ENCODE measurements around the gene RPAP3.
A peak's percentile ranks its signal among the peaks of the same experiment; 100 is the strongest.

Gene RPAP3

GRCh38 chr12:47739297-47739696 is 33.5 kb upstream of the RPAP3 start:
- 88% methylated on average over 3 of the region's 3 CpGs for WGBS
- Histone ChIP-seq H3K27ac (ENCODE audit: low read length, poor library complexity, severe bottlenecking) (no peak overlapping the region), H3K9me3 (ENCODE audit: control insufficient read depth, low read length) (no peaks in the 10 kb centered on the region), H3K14ac (ENCODE audit: low read length in 2 of 2) (no peak overlapping the region), H3K23ac (ENCODE audit: low read length in 2 of 2) (no peak overlapping the region), H3K4me3 (ENCODE audit: insufficient read depth in 1 of 2, low read depth in 1 of 2, low read length in 2 of 2) (no peak overlapping the region), H3K27me3 (ENCODE audit: control insufficient read depth in 1 of 2, insufficient read depth in 1 of 2, low read length in 2 of 2) (peaks cover 0 to 13% of the 10 kb centered on the region in 2 experiments), H4K91ac (ENCODE audit: low read length) (no peak overlapping the region), H2BK15ac (ENCODE audit: low read depth, poor library complexity, severe bottlenecking) (no peak overlapping the region), H3K4ac (ENCODE audit: low read depth in 1 of 2, low read length in 2 of 2) (no peak overlapping the region), H2AK5ac (ENCODE audit: low read length, severe bottlenecking) (no peak overlapping the region), H4K8ac (ENCODE audit: low read length) (no peak overlapping the region), H3K36me3 (ENCODE audit: control insufficient read depth in 1 of 2, insufficient read depth in 2 of 2, low read depth in 1 of 2, low read length in 2 of 2) (peaks cover 0 to 71% of the 10 kb centered on the region in 2 experiments), H2BK120ac (ENCODE audit: low read depth, low read length) (no peak overlapping the region), H2BK5ac (ENCODE audit: low read depth, low read length, poor library complexity, severe bottlenecking) (no peak overlapping the region), H2AFZ (ENCODE audit: low read depth, low read length) (no peak overlapping the region), H3K4me1 (ENCODE audit: control insufficient read depth, insufficient read depth, low read depth, low read length) (peaks cover 30% of the 10 kb centered on the region), H2BK12ac (ENCODE audit: low read length in 2 of 2) (no peak overlapping the region), H3K18ac (ENCODE audit: low read depth in 1 of 2, low read length in 2 of 2) (no peak overlapping the region), H3K4me2 (ENCODE audit: low read length, poor library complexity, severe bottlenecking) (no peak overlapping the region), H3K79me1 (replicated peaks; ENCODE audit: low read length, poor library complexity, severe bottlenecking) (no peaks in the 10 kb centered on the region), H3K9ac (ENCODE audit: low read length) (no peak overlapping the region)
- no peak for DNase-seq

- Histone ChIP-seq H2AK5ac (ENCODE audit: low read length, severe bottlenecking) (no peak overlapping the region), H3K4me3 (ENCODE audit: insufficient read depth in 1 of 2, low read depth in 1 of 2, low read length in 2 of 2) (no peak overlapping the region), H3K14ac (ENCODE audit: low read length in 2 of 2) (no peak overlapping the region), H3K4ac (ENCODE audit: low read depth in 1 of 2, low read length in 2 of 2) (no peak overlapping the region), H3K27ac (ENCODE audit: low read length, poor library complexity, severe bottlenecking) (no peak overlapping the region), H4K91ac (ENCODE audit: low read length) (no peak overlapping the region), H3K9ac (ENCODE audit: low read length) (no peak overlapping the region), H3K23ac (ENCODE audit: low read length in 2 of 2) (no peak overlapping the region), H2BK12ac (ENCODE audit: low read length in 2 of 2) (no peak overlapping the region), H3K18ac (ENCODE audit: low read depth in 1 of 2, low read length in 2 of 2) (no peak overlapping the region), H4K8ac (ENCODE audit: low read length) (no peak overlapping the region), H2BK5ac (ENCODE audit: low read depth, low read length, poor library complexity, severe bottlenecking) (no peak overlapping the region), H3K4me1 (ENCODE audit: control insufficient read depth, insufficient read depth, low read depth, low read length) (peaks cover 30% of the 10 kb centered on the region), H2AFZ (ENCODE audit: low read depth, low read length) (no peak overlapping the region), H2BK15ac (ENCODE audit: low read depth, poor library complexity, severe bottlenecking) (no peak overlapping the region), H3K4me2 (ENCODE audit: low read length, poor library complexity, severe bottlenecking) (no peak overlapping the region), H3K79me1 (replicated peaks; ENCODE audit: low read length, poor library complexity, severe bottlenecking) (no peaks in the 10 kb centered on the region), H3K27me3 (ENCODE audit: control insufficient read depth in 1 of 2, insufficient read depth in 1 of 2, low read length in 2 of 2) (peaks cover 0 to 2% of the 10 kb centered on the region in 2 experiments), H3K9me3 (ENCODE audit: control insufficient read depth, low read length) (no peaks in the 10 kb centered on the region), H2BK120ac (ENCODE audit: low read depth, low read length) (no peak overlapping the region), H3K36me3 (ENCODE audit: control insufficient read depth in 1 of 2, insufficient read depth in 2 of 2, low read depth in 1 of 2, low read length in 2 of 2) (peaks cover 0 to 61% of the 10 kb centered on the region in 2 experiments)
- WGBS: 92% methylated on average over 14 of the region's 17 CpGs
- no peak for DNase-seq
Observed at GRCh38 chr12:47737936-47738594, 32.2 kb upstream of the RPAP3 start.

GRCh38 chr12:47736877-47737676 is 31.2 kb upstream of the RPAP3 start:
- H3K79me1 ChIP-seq (replicated peaks; ENCODE audit: low read length, poor library complexity, severe bottlenecking): no peaks in the 10 kb centered on the region
- H2BK12ac ChIP-seq (ENCODE audit: low read length in 2 of 2): peak overlapping the region in 1 of 2 experiments; percentile 42
- peak; percentile 58 for DNase-seq
- no peak overlapping the region for H3K4me2 ChIP-seq (ENCODE audit: low read length, poor library complexity, severe bottlenecking)
- WGBS: 53% methylated on average over 17 of the region's 19 CpGs
- H3K23ac ChIP-seq (ENCODE audit: low read length in 2 of 2): no peak overlapping the region
- H3K27ac ChIP-seq (ENCODE audit: low read length, poor library complexity, severe bottlenecking): no peak overlapping the region
- H3K27me3 ChIP-seq (ENCODE audit: control insufficient read depth in 1 of 2, insufficient read depth in 1 of 2, low read length in 2 of 2): no peaks in the 10 kb centered on the region
- H2AK5ac ChIP-seq (ENCODE audit: low read length, severe bottlenecking): no peak overlapping the region
- no peak overlapping the region for H3K4ac ChIP-seq (ENCODE audit: low read depth in 1 of 2, low read length in 2 of 2)
- H3K18ac ChIP-seq (ENCODE audit: low read depth in 1 of 2, low read length in 2 of 2): peak overlapping the region; percentile 9 to 68
- peak overlapping the region; percentile 47 for H3K9ac ChIP-seq (ENCODE audit: low read length)
- H3K4me1 ChIP-seq (ENCODE audit: control insufficient read depth, insufficient read depth, low read depth, low read length): peaks cover 30% of the 10 kb centered on the region
- no peaks in the 10 kb centered on the region for H3K9me3 ChIP-seq (ENCODE audit: control insufficient read depth, low read length)
- peak overlapping the region; percentile 20 for H4K91ac ChIP-seq (ENCODE audit: low read length)
- H2AFZ ChIP-seq (ENCODE audit: low read depth, low read length): no peak overlapping the region
- H2BK15ac ChIP-seq (ENCODE audit: low read depth, poor library complexity, severe bottlenecking): no peak overlapping the region
- H3K36me3 ChIP-seq (ENCODE audit: control insufficient read depth in 1 of 2, insufficient read depth in 2 of 2, low read depth in 1 of 2, low read length in 2 of 2): peaks cover 0 to 60% of the 10 kb centered on the region in 2 experiments
- peak overlapping the region; percentile 47 for H4K8ac ChIP-seq (ENCODE audit: low read length)
- no peak overlapping the region for H2BK120ac ChIP-seq (ENCODE audit: low read depth, low read length)
- H3K14ac ChIP-seq (ENCODE audit: low read length in 2 of 2): peak overlapping the region in 1 of 2 experiments; percentile 23
- peak overlapping the region in 1 of 2 experiments; percentile 48 for H3K4me3 ChIP-seq (ENCODE audit: insufficient read depth in 1 of 2, low read depth in 1 of 2, low read length in 2 of 2)
- H2BK5ac ChIP-seq (ENCODE audit: low read depth, low read length, poor library complexity, severe bottlenecking): no peak overlapping the region

GRCh38 chr12:47736216-47736615 is 30.4 kb upstream of the RPAP3 start:
- Histone ChIP-seq H3K9me3 (ENCODE audit: control insufficient read depth, low read length) (no peaks in the 10 kb centered on the region), H3K4me1 (ENCODE audit: control insufficient read depth, insufficient read depth, low read depth, low read length) (peaks cover 25% of the 10 kb centered on the region), H3K18ac (ENCODE audit: low read depth in 1 of 2, low read length in 2 of 2) (no peak overlapping the region), H3K23ac (ENCODE audit: low read length in 2 of 2) (no peak overlapping the region), H3K79me1 (replicated peaks; ENCODE audit: low read length, poor library complexity, severe bottlenecking) (no peaks in the 10 kb centered on the region), H2AFZ (ENCODE audit: low read depth, low read length) (no peak overlapping the region), H4K91ac (ENCODE audit: low read length) (no peak overlapping the region), H2AK5ac (ENCODE audit: low read length, severe bottlenecking) (no peak overlapping the region), H2BK120ac (ENCODE audit: low read depth, low read length) (no peak overlapping the region), H3K4me3 (ENCODE audit: insufficient read depth in 1 of 2, low read depth in 1 of 2, low read length in 2 of 2) (no peak overlapping the region), H2BK15ac (ENCODE audit: low read depth, poor library complexity, severe bottlenecking) (no peak overlapping the region), H3K14ac (ENCODE audit: low read length in 2 of 2) (peak overlapping the region in 1 of 2 experiments; percentile 73), H3K27ac (ENCODE audit: low read length, poor library complexity, severe bottlenecking) (no peak overlapping the region), H2BK5ac (ENCODE audit: low read depth, low read length, poor library complexity, severe bottlenecking) (no peak overlapping the region), H3K4me2 (ENCODE audit: low read length, poor library complexity, severe bottlenecking) (no peak overlapping the region), H3K36me3 (ENCODE audit: control insufficient read depth in 1 of 2, insufficient read depth in 2 of 2, low read depth in 1 of 2, low read length in 2 of 2) (peaks cover 0 to 60% of the 10 kb centered on the region in 2 experiments), H3K4ac (ENCODE audit: low read depth in 1 of 2, low read length in 2 of 2) (no peak overlapping the region), H3K27me3 (ENCODE audit: control insufficient read depth in 1 of 2, insufficient read depth in 1 of 2, low read length in 2 of 2) (no peaks in the 10 kb centered on the region), H3K9ac (ENCODE audit: low read length) (no peak overlapping the region), H2BK12ac (ENCODE audit: low read length in 2 of 2) (peak overlapping the region in 1 of 2 experiments; percentile 21), H4K8ac (ENCODE audit: low read length) (no peak overlapping the region)
- WGBS: 83% methylated on average over 4 of the region's 4 CpGs
- no peak for DNase-seq
